GM19351 (cell line): Measurements from ENCODE around the gene SREBF1.
"Not testable (repeated sequence)": the region's sequence is repeated elsewhere in the genome, so short reads cannot be mapped to it uniquely, and the experiment has no call there.

ENCODE experiments used
- ATAC-seq: cut with Tn5 transposase; IDR thresholded peaks from one replicate; pipeline ENCODE4 v1.9.1; 2021; ENCODE audit warnings: mild to moderate bottlenecking, moderate library complexity; ENCODE audit not compliant: unreplicated experiment

Gene SREBF1

DNA sequence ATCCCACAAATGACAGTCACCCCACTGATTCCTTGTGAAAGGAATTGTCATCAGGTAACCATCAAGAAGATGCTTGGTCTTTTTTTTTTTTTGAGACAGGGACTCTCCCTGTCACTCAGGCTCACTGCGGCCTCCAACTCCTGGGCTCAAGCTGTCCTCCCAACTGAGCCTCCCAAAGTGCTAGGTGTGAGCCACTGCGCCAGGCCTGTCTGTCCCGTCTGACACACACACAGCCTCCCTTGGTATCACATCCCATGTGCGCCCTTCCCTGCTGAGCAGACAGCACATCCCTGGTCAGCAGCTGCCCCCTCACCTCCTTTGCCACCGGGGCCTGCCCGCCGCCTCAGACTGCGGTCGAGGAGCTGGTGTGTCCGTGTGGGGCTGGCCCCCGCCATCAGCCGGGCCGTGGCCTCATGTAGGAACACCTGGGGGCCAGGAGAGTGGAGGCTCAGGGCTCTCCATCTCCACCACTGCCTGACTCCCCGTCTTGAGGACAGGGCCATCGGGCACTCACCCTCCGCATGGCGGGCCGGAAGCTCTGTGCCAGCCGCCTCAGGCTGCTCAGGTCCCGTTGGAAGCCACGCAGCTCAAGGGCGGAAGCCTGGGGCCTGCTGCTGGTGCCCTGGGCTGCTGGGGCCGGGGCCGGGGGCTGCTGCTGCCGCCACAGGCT lies 23.6 kb downstream of the SREBF1 start:
- ATAC-seq: no peak

GRCh38 chr17:17812211-17813054 lies 24.4 kb downstream of the SREBF1 start:
- no peak for ATAC-seq

DNA sequence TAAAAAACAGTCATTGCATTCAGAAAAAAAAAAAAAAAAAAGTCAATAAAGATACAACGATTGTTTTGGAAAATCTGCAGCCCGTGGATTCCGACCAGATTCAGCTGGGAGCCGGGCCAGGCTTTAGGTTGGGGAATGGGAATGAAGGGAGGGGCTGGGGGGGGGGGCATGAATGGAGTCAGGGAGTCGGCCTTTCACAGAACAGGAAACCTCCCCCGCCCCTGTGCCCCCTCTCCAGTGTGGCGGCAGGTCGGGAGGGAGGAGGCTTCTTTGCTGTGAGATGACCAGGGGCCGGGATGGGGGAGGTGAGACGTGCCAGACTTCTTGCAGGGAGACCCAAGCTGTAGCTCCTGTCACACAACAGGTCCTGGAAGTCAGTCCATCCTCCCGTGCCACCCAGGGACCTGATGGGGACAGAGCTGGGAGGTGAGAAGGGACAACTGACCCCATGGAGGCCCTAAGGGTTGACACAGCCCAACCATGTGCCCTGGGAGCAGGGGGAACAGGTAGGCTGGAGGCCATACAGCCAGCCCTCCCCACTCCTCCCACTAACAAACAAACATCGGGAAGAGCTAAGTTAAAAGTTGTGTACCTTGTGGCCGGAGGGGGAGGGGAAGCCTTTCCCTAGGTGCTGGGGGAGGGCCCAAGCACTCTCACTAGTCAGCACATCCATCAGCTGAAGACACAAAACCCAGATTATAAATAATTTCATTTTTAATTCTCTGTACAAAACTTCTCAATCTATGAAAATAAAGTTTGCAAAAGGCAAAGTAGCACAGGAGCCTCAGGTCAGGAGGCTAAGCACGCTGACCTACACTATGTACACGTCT lies 25.2 kb downstream of the SREBF1 start:
- no peak for ATAC-seq

DNA sequence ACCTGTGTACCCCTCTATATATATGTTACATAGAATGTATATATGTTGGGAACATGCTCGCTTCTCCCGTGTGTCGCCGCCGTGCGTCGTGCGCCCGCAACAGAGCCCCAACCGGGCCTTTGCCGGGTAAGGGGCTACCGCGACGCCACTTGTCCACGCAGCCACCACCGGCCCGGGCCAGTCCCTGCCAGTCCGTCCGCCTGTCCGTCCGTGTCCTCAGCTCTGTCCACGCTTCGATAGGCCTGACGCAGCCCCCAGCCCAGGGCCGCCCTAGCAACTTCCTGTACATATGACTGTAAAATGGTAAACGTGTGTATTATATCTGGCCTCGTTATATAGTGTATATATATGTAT lies 25.9 kb downstream of the SREBF1 start:
- no peak for ATAC-seq

DNA sequence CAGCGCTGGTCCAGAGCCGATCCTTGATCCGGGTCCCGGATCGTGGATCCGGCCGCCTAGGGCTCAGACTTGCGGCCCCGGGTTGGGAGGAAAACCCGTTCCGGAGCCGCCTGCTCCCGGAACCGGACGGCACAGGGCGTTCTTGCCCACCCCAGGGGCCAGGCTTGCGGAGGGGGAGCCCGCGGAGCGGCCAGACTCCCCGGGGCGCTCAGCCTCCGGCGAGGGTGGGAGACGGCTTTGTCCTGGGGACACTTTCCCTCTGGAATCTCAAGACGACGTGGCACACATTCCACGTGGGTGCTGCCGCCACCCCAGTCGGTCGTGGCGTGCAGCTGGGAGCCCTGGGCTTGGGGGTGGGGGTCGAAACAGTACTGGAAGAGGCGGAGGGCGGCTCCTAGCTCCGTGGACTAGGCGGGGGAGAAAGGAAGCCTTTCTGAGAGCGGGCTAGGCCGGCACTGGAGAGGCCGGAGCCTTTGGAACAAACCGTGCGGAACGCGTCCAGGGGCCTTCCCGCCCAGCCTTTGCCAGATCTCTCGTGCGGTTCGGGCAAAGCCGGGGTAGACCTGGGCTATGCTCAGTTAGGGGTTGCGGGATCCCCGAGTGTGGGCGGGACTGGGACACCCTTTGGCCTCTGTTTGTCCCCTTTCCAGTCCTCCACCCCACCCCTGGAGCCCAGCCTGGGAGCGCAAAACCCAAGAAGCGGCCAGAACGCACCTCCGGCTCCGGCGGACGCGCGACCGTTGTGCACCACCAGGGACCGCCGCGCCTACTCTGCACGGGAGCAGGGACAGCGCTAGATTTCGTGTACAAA lies 26.5 kb downstream of the SREBF1 start:
- ATAC-seq: no peak

DNA sequence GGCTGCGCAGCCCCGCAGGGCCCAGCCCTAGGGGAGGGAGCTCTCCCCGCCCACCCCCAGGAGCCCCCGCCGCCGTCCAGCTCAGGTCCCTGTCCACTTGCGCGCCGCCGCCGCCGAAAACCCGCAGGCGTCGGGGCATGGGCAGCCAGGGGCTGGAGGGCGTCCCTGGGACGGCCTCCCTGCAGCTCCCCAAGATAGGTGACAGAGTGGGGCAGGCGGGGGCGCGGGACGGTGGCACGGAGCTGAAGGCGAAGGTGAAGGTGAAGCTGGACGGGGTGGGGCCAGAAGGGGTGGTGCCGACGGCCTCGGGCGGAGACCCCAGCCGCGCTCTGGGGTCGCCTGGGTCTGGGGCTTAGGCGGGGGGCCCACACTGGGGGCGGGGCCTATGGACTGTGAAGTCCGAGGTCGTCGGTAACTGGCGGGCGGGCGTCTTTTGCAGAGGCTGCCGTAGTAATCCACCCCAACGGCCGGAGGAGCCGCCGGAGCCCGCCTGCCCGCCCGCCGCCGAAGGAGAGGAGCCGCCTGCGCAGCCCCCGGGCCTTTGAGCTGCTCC lies 27.2 kb downstream of the SREBF1 start:
- ATAC-seq: no peak

DNA sequence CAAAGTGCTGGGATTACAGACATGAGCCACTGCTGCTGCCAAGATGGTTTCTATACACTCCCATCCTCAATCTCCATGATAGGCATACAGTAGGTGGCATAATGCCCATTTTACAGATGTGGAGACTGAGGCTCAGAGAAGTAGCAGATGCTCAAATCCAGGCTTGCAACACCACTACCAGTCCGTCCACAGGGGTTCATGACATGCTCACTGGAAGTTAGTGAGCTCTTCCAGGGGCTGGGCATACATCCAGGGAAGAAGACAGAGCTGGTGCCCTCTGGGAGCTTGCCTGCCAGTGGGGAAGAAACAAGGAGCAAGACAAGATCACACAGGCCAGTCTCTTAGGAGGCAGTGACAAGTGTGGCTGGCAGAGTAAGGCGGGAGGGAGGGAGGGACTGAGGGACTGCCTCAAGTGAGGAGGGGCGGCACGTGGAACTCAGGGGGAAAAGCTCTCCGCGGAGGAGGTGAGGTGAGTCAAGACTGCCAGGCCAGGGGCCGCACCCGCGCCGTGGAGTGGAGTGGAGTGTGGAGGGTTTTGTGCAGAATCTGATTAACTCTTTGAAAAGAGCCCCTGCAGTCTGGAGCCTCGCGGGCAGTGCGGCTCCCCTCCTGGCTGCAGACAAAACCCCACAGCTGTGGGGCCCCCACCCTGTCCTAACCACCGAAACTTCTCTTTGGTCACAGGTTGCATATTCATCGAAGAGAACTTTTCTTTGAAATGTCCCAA lies 27.9 kb downstream of the SREBF1 start:
- ATAC-seq: peak; percentile 80

GRCh38 chr17:17808200-17808599 lies 28.6 kb downstream of the SREBF1 start:
- ATAC-seq: not testable (repeated sequence)

GRCh38 chr17:17807440-17807839 lies 29.3 kb downstream of the SREBF1 start:
- no peak for ATAC-seq

DNA sequence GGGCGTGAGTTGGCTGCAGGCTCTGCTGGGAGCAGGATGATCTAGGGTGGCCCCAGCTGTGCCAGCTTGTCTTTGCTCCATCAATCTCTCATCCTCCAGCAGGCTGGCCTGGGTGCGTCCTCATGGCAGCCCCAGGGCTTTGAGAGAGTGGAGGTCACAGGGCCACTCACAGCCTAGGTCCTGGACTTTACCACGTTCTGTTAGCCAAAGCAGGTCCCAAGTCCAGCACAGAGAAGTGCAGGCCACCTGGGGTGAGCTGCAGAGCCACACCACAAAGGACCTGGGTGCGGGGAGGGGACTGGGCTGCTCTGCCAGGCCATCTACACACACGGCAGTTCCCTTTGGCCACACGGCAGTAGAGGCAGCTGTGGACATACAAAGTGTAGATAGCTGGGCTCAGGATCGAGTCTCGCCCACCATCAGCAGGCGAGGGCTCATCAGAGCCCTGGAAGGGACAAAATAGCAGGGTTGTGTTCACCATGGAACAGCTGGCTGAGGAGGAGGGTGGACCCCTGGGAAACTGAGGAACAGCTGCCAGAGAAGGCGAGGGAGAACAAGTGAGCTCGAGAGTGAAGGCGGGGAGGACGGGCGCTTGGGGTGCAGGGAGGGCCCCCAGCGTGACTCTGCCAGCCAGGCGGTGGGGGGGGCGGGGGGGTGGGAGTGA lies 30.0 kb downstream of the SREBF1 start:
- ATAC-seq: no peak

DNA sequence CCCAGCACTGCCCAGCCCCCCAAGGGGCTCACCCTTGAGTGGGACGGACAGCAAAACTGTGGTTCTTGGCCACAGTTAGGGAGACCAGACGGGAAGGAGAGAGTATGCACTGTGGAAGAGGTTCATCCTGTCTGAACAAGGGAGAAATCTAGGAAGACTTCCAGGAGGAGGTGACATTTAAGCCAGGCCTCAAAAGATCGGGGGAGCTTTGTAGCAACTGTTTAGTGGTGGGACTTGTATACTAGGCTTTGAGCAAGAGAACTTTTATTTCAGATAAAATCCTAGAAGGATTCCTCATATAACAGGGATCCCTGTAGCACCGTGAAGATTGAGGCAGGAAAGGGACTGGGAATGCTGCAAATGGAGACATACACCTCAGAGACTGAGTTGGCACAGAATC lies 30.8 kb downstream of the SREBF1 start:
- no peak for ATAC-seq

DNA sequence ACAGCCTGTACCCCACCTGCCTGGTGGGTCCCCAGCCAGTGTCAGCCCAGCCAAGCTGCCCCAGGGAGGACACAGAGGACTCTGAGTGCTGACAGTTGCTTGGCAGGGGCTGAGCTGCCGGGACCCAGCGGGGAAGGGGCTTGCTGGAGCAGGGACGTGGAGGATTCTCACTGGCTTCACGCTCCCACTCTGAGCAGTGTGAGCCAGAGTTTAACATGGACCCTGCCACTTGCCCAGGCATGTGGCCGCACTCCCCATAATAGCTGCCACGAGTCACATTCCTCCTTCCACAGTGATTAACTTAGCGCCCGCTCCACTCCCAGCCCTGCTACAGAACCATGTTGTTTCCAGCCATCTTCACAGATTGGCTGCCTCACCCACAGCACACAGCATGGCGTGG lies 31.2 kb downstream of the SREBF1 start:
- ATAC-seq: no peak

DNA sequence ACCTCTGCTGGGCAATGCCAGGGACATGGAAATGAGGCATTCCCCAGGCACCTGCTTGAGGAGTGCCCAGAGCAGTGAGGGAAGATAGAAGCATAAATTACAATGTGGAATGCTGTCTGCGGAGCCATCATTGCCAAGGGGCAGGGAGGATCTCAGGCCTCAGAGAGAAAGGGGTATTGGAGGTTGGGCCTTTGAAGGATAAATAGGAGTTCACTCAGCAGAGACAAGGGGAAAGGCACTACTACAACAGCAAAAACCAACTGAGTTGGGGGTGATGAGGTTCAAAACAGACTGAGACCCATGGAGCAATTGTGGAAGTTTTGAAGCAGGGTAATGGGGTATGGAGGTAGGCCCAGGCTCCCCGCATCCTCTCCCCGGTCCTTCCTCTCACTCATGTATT lies 32.8 kb downstream of the SREBF1 start:
- ATAC-seq: no peak

DNA sequence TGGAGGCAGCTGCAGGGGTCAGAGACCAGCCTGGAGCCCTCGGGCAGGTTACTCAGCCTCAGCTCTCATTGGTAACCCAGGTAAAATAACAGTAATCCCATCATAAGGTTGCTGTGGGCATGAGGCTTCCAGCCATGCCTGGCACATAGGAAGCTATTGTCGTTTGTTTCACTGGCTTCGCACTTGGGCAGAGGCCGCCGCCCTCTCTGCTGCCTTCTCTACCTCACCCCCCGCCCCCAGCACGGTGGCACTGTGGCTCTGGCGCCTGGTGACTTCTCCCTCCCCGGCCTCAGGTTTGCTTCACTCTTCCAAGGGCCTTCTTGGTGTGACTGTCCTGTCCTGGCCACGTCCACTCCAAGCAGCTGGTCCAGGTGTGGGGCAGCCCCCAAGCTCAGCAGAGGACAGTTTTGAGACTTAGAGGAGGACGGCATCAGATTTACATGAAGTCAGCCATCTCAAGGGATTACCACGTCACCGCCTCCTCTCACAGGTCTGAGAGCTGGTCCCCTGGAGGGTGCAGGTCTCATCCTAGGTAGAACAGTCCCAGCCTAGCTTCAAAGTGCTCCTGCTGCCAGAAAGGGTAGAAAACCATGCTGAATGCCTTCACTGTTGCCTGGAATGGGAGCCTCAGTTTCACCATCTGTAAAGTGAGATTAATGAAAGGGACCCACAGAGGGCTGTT lies 34.8 kb downstream of the SREBF1 start:
- no peak for ATAC-seq

- ATAC-seq: no peak
Observed at GRCh38 chr17:17800504-17801021, 36.2 kb downstream of the SREBF1 start.

DNA sequence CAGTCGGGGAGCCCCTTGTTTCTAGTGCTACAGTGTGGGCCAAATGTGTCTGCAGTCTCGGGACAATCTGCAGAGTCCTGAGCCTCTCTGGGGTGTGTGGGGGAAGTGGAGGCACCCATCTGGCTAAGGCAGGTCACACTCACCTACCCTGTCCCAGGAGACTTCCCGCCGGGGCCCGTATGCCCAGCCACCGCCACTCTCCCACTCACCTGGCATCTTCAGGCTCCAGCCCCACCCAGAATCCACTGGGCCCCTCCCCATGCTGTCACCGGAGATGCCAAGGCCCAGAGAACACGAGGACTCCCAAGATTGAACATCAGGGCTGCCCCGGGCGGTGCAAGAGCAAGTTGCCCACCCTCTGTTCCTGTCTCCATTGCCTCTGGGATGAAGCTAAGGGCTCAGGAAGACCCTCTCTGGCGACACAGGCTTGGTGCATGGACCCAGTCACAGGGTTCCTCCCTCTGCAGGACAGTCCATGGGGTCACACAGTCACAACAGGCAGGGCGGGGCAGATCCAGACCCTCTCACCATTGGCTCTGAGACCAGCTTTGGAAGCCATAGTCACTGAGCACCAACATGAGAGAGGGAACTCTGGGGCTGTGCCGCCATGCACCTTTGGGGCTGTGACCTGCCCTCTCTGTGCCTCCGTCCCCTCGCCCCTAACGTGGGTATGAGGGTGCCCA lies 38.1 kb downstream of the SREBF1 start:
- no peak for ATAC-seq

DNA sequence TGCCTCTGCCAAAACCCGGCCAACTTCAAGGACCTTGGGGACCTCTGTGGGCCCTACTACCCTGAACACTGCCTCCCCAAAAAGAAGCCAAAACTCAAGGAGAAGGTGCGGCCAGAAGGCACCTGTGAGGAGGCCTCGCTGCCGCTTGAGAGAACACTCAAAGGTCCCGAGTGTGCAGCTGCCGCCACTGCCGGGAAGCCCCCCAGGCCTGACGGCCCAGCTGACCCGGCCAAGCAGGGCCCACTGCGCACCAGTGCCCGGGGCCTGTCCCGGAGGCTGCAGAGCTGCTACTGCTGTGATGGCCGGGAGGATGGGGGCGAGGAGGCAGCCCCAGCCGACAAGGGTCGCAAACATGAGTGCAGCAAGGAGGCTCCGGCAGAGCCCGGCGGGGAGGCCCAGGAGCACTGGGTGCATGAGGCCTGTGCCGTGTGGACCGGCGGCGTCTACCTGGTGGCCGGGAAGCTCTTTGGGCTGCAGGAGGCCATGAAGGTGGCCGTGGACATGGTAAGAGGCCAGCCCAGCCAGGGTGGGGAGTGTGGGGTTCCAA lies 38.7 kb downstream of the SREBF1 start:
- no peak for ATAC-seq
